BE2C (cell line): ENCODE measurements around the gene GNAI3.
A peak's percentile ranks its signal among the peaks of the same experiment; 100 is the strongest.

Experiments used
- DNase-seq: peaks from one replicate; pipeline ENCODE4 v3.0.0-alpha.2; 2020
- H3K27me3 ChIP-seq: fragments of 250-450 bp; sonication (Bioruptor Pico); 2 replicates; pipeline ENCODE4 v1.5.1; 2020; ENCODE audit warnings: mild to moderate bottlenecking
- H3K36me3 ChIP-seq: fragments of 250-450 bp; sonication (Bioruptor Pico); 2 replicates; pipeline ENCODE4 v1.5.1; 2020; ENCODE audit warnings: mild to moderate bottlenecking
- H3K4me1 ChIP-seq: fragments of 250-450 bp; sonication (Bioruptor Pico); 2 replicates; pipeline ENCODE4 v1.5.1; 2020
- H3K4me3 ChIP-seq: 2 replicates; pipeline ENCODE4 v1.5.1; 2011; ENCODE audit warnings: low read depth, low read length
- H3K9me3 ChIP-seq: fragments of 250-450 bp; sonication (Bioruptor Pico); 2 replicates; pipeline ENCODE4 v1.5.1; 2020
- TF ChIP-seq, protein P1 (sequence below): IDR thresholded peaks from 2 replicates; pipeline ENCODE4 v1.5.1; 2012; ENCODE audit warnings: mild to moderate bottlenecking, low read depth, low read length

The GNAI3 gene

DNA sequence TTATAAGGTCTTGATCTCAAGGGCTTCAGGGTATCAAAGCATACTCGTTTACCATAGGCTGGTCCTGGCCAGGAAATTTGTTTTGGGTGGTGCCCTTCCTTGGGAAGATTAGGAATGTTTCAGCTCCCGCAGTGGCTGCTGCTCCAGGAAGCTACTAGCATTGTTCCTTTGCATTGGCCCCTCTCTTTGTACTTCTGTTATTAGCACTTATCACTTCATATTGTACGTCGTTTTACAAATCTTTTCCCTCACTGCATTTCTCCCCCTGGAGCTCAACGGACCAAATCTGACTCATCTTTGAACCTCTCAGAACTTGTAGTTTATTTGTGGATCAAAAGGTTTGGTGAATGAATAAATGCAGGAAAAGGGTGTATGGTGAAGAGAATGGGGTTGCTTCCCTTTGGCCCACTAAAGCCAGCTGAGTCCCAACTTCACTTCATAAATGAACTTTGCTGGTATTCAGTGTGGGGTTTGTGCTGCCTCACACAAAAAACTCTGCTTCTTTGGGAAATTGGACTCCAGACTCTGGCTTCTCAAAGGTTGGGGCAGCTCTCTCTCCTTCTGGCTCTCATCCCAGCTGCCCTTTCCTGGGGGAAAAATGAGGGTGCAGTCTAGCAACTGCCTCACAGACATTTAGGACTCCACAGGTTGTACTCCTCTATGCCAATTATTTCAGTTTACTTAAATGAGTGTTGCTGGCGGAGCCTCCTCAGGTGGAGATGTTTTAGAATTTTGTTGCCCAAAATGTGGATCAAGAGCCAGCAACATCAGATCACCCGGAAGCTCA is 65.1 kb downstream of the GNAI3 start:
- DNase-seq = no peak
- Histone ChIP-seq H3K9me3 (no peaks in the 10 kb centered on the region), H3K36me3 (no peaks in the 10 kb centered on the region), H3K4me3 (no peak overlapping the region), H3K27me3 (no peaks in the 10 kb centered on the region), H3K4me1 (peaks cover 19% of the 10 kb centered on the region)
- TF ChIP-seq, protein P1, sequence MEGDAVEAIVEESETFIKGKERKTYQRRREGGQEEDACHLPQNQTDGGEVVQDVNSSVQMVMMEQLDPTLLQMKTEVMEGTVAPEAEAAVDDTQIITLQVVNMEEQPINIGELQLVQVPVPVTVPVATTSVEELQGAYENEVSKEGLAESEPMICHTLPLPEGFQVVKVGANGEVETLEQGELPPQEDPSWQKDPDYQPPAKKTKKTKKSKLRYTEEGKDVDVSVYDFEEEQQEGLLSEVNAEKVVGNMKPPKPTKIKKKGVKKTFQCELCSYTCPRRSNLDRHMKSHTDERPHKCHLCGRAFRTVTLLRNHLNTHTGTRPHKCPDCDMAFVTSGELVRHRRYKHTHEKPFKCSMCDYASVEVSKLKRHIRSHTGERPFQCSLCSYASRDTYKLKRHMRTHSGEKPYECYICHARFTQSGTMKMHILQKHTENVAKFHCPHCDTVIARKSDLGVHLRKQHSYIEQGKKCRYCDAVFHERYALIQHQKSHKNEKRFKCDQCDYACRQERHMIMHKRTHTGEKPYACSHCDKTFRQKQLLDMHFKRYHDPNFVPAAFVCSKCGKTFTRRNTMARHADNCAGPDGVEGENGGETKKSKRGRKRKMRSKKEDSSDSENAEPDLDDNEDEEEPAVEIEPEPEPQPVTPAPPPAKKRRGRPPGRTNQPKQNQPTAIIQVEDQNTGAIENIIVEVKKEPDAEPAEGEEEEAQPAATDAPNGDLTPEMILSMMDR = no peak

DNA sequence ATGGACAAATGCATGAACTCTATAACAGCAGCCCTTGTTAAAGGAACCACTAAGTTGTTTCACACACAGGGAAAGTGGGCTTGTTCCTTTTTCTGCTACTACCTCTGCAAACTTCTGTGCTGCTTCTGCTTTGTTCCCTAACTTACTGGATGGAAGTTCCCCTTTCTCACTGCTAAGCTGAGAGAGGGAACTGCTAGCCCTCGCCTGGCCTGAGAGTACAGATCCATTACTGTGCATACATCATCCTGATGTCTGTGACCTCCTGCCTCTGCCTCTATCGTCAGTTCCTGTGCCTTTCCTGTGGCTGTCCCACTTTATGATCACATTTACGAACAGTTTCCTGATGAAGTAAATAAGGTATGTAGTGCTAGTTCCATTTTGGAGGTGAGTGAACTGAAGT is 67.5 kb downstream of the GNAI3 start:
- no peak overlapping the region for H3K4me3 ChIP-seq
- TF ChIP-seq, protein P1 = no peak
- H3K27me3 ChIP-seq = no peaks in the 10 kb centered on the region
- H3K36me3 ChIP-seq = no peaks in the 10 kb centered on the region
- no peaks in the 10 kb centered on the region for H3K9me3 ChIP-seq
- DNase-seq = no peak
- peaks cover 29% of the 10 kb centered on the region for H3K4me1 ChIP-seq

DNA sequence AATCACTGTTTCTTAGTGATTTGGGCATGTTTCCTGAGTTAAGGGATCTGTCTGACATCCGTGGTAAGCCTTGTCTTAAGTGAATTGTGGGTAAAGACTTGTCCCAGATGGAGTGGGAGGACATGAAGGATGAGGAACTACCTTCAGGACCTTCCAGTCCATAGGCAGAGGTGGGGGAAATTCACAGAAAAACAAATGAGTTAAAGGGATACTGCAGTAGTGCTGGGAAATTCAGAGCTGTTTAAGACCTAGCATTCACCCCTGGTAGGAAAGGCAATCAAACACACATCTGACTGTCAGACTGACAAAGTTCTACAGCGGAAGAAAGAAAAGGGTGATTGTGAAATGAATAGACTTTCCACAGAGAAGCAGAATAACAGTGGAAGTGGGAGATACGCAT is 68.0 kb downstream of the GNAI3 start:
- Histone ChIP-seq H3K36me3 (no peaks in the 10 kb centered on the region), H3K4me1 (peaks cover 29% of the 10 kb centered on the region), H3K4me3 (no peak overlapping the region), H3K9me3 (no peaks in the 10 kb centered on the region), H3K27me3 (no peaks in the 10 kb centered on the region)
- DNase-seq = no peak
- TF ChIP-seq, protein P1 = no peak

DNA sequence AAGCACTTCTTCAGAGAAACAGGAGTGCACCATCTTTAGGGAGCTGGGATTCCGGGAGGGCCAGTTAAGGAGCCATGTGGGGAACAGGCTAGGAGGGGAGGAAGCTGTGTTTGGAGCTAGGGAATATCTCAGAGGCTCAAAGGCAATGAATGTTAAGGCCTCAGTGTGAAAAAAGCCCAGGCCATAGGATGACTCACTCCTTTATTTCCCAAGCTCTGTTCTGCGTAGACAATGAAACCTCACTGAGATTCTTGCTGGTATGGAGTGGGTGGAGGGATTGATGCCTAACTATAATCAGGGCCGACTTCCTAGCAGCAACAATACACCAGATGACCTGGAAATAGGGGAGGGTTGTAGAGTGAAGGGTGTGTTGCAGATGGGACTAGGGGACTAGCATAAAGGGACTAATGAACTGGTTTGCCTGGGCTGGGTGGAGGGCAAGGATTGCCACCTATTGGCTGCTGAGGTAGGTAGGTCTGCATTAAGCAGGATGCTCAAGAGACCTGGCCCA is 68.9 kb downstream of the GNAI3 start:
- Histone ChIP-seq H3K4me3 (no peak overlapping the region), H3K36me3 (peaks cover under 1% of the 10 kb centered on the region; the same call in 1 of the 2 replicates), H3K4me1 (peaks cover 32% of the 10 kb centered on the region), H3K27me3 (no peaks in the 10 kb centered on the region), H3K9me3 (no peaks in the 10 kb centered on the region)
- peak; percentile 39 for DNase-seq
- TF ChIP-seq, protein P1 = peak; percentile 21; the same call in 1 of the 2 replicates

DNA sequence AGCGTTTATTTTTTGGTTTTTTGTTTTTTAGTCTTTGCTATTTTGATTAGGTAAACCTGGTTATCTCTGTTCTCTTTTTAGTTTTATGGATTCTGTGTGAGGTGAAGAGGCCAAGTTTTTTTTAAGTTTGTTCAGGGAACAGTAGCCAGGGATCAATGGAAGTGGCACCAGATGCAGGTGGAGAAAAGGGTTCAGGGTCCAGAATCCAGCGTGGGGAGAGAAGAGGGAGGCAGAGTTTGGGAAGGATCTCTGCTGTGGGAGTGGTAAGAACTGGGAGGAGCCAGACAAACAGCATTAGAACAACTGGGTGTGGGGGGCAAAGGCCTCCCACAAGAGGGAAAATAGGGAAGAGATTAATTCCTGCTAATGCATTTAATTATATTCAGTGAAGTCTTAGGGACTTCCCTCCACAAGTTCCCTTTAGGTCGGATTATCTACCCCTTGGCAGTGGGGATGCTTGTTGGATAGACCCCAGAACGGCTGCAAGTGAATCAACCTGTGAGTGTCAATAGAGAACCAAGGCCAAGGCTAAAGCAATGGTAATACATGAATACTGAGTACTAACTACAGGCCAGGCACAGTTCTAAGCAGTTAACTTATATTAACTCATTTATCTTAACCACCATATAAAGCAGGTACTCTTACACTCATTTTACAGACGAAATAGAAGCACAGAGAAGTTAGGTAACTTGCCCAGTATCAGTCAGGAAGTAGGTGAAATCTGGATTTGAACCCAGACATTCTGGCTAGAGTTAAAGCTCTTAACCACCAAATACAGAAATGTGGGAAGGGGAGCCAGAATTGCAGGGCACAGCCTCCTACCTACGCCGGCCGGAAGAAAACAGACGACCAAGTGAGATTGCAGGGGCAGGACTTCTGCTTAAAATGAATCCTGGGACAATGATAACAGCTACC is 70.5 kb downstream of the GNAI3 start:
- peaks cover 46% of the 10 kb centered on the region for H3K4me1 ChIP-seq

More for the DNA sequence above, 70.5 kb downstream of the GNAI3 start:
- Histone ChIP-seq H3K36me3 (peaks cover 3% of the 10 kb centered on the region; the same call in 1 of the 2 replicates), H3K9me3 (no peaks in the 10 kb centered on the region), H3K4me3 (peak overlapping the region; percentile 98), H3K27me3 (no peaks in the 10 kb centered on the region)
- no peak for DNase-seq
- TF ChIP-seq, protein P1 = no peak
